ENCODE data around the gene LIN7A. TPM values are rescaled to one million over a fixed set of nuclear protein-coding genes. Genes with fewer than 3 reads are reported as not detected.
"Not testable (repeated sequence)": the region's sequence is repeated elsewhere in the genome, so short reads cannot be mapped to it uniquely, and the experiment has no call there.

The LIN7A gene
- total RNA-seq, 6 experiments from 2014 or later: 13.4 to 24.2 (median 23.0) TPM

DNA sequence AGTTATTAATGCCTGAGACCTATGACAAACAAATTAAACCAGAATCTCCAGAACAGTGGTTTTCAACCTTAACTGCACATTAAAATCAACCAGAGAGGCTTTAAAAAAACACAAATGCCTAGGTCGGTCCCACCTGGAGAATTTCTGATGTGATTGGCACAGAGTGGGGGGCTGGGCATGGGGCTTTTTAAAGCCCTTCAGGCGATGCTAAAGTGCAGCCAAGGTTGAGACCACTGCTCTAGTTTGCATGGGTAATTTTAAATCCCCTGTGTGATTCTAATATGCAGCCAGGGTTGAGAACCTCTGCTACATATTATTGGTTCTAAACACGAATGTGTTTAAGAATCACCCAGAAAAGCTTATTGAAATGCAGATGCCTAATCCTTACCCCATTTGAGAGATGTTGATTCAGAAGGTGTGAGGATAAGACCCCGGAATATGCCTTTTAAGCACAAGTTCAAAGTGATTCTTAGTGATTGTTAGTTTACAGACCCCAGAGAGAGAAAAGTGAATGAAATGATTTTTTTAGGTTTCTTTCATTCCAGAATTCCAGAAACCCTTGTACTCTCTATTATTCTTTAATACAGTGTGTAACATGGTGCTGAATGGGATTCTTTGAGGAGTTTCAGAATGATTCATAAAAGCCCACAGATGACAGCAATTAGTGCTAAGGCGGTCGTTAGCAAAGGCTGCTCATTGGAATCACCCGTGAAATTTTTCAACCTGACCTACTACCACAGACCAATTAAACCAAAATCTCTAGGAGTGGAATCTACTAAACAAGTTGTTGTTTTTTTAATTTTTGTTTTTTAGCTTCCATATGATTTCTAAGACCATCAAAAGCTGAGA lies 44.9 kb downstream of the LIN7A start:
- peaks cover 13% of the 10 kb centered on the region; the same call in 1 of the 2 replicates for H3K36me3 Mint-ChIP-seq (ENCODE audit: low read depth)
- no peaks in the 10 kb centered on the region for H3K27me3 Mint-ChIP-seq (ENCODE audit: insufficient read depth)
- peak overlapping the region; percentile 23; the same call in 1 of the 2 replicates for H3K4me3 Mint-ChIP-seq
- peaks cover 41% of the 10 kb centered on the region for H3K4me1 Mint-ChIP-seq (ENCODE audit: low read depth)
- peak overlapping the region; percentile 64 for H3K27ac Mint-ChIP-seq
- peak; percentile 61 for DNase-seq
- TF ChIP-seq, protein P1, sequence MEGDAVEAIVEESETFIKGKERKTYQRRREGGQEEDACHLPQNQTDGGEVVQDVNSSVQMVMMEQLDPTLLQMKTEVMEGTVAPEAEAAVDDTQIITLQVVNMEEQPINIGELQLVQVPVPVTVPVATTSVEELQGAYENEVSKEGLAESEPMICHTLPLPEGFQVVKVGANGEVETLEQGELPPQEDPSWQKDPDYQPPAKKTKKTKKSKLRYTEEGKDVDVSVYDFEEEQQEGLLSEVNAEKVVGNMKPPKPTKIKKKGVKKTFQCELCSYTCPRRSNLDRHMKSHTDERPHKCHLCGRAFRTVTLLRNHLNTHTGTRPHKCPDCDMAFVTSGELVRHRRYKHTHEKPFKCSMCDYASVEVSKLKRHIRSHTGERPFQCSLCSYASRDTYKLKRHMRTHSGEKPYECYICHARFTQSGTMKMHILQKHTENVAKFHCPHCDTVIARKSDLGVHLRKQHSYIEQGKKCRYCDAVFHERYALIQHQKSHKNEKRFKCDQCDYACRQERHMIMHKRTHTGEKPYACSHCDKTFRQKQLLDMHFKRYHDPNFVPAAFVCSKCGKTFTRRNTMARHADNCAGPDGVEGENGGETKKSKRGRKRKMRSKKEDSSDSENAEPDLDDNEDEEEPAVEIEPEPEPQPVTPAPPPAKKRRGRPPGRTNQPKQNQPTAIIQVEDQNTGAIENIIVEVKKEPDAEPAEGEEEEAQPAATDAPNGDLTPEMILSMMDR (IDR thresholded peaks at IDR 0.05): no peak
- no peaks in the 10 kb centered on the region for H3K9me3 Mint-ChIP-seq

DNA sequence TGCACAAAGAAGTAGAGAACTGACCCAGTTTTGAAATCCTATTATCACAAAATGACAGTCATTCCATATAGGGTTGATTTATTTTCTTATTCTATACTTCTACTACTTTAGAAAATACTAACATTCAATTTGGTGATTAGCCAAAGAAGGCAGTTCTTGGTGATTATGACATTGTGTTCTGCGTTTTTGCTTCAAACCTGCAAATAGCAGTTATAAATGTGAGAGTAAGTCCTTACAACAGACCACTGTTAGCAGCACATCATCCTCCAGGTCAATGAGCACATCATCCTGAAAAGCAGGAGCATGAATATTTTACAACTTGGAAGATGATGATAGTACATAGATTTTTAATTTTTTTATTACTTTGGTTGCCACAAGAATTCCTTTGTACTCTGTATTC lies 53.1 kb downstream of the LIN7A start:
- TF ChIP-seq, protein P1 (IDR thresholded peaks at IDR 0.05): no peak
- Mint-ChIP-seq H3K9me3 (no peaks in the 10 kb centered on the region), H3K4me3 (no peak overlapping the region), H3K27ac (no peak overlapping the region), H3K4me1 (ENCODE audit: low read depth) (no peaks in the 10 kb centered on the region), H3K36me3 (ENCODE audit: low read depth) (peaks cover 14% of the 10 kb centered on the region), H3K27me3 (ENCODE audit: insufficient read depth) (no peaks in the 10 kb centered on the region)
- DNase-seq: no peak

DNA sequence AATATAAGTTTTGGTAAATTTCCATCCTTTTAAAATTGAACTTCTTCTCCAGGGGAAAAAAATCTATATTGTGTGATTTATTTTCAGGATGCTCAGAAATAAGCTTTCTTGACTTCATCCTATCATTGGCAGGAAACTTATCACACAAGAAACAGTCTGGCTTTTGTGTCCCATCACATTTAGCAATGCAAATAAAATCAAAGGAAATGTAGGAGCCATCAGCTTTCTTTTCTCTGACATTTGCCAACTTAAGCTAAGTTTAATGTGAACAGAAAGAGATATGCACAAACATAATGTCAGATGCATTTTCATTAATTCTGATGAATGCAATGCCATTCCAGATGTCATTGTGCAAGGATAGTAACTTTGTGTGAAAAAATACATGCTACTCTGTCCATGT lies 56.6 kb downstream of the LIN7A start:
- TF ChIP-seq, protein P1 (IDR thresholded peaks at IDR 0.05): no peak
- Mint-ChIP-seq H3K36me3 (ENCODE audit: low read depth) (peaks cover 17% of the 10 kb centered on the region), H3K27me3 (ENCODE audit: insufficient read depth) (no peaks in the 10 kb centered on the region), H3K4me3 (no peak overlapping the region), H3K27ac (no peak overlapping the region), H3K4me1 (ENCODE audit: low read depth) (peaks cover 16% of the 10 kb centered on the region), H3K9me3 (no peaks in the 10 kb centered on the region; the same call in 1 of the 2 replicates)
- DNase-seq: no peak

DNA sequence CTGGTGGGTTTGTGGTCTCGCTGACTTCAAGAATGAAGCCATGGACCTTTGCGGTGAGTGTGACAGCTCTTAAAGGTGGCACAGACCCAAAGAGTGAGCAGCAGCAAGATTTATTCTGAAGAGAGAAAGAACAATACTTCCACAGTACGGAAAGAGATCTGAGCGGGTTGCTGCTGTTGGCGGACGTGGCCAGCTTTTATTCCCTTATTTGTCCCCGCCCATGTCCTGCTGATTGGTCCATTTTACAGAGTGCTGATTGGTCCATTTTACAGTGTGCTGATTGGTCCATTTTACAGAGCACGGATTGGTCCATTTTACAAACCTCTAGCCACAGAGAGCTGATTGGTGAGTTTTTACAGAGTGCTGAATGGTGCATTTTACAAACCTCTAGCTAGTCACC lies 59.3 kb downstream of the LIN7A start:
- not testable (repeated sequence) for H3K9me3 Mint-ChIP-seq; H3K27ac Mint-ChIP-seq; DNase-seq; H3K27me3 Mint-ChIP-seq (ENCODE audit: insufficient read depth); H3K4me3 Mint-ChIP-seq
- Mint-ChIP-seq H3K36me3 (ENCODE audit: low read depth) (peaks cover 17% of the 10 kb centered on the region), H3K4me1 (ENCODE audit: low read depth) (peaks cover 16% of the 10 kb centered on the region)

DNA sequence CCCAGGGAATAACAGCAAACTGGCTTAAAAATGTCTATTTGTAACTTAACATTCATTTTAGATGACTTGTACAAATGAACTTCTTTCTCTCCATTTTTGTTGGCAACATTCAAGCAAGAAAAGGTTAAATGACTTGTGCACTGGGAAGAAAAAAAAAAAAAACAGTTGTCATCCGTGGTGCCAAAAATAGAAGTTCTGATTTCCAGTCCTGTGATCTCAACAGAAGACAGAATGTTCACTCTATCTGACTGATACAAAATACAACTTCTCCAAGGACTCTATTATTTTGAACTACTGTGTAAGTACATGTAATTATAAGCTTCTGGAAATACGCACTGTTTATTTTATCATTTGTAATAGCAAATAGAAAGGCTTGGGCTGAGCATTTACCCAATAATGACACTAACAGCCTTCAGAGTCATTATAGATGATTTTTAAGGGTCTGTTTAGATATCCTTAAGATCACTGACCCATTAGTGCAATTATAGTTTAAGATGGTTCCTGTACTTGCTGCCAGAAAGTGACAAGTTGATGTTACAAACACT lies 59.9 kb downstream of the LIN7A start:
- Mint-ChIP-seq H3K27me3 (ENCODE audit: insufficient read depth) (no peaks in the 10 kb centered on the region), H3K4me3 (0 out of 2 replicates have a peak overlapping the region, but pooled peaks have one; percentile 10), H3K36me3 (ENCODE audit: low read depth) (peaks cover 12% of the 10 kb centered on the region), H3K9me3 (no peaks in the 10 kb centered on the region; the same call in 1 of the 2 replicates), H3K4me1 (ENCODE audit: low read depth) (peaks cover 16% of the 10 kb centered on the region), H3K27ac (peak overlapping the region; percentile 36; the same call in 1 of the 2 replicates)
- TF ChIP-seq, protein P1 (IDR thresholded peaks at IDR 0.05): no peak
- peak; percentile 10 for DNase-seq

DNA sequence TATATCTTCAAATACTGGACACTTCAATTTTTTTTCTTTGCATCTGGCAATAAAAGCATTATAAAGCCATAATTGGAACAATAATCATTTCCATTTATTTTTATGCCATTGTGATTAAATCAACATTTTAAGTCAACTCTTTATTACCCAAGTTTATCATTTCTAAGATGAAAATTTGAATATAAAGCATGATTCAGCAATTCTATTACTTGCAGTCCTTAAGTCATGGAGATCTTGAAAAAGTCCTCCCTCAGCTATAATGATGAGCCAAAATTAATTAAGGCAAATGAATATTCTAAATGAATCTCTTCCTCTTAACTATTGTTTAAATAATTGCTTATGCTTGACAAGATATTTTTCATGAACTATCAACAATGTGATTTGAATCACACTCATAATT lies 65.7 kb downstream of the LIN7A start:
- Mint-ChIP-seq H3K4me1 (ENCODE audit: low read depth) (peaks cover under 1% of the 10 kb centered on the region), H3K4me3 (no peak overlapping the region), H3K9me3 (no peaks in the 10 kb centered on the region), H3K36me3 (ENCODE audit: low read depth) (no peaks in the 10 kb centered on the region), H3K27me3 (ENCODE audit: insufficient read depth) (no peaks in the 10 kb centered on the region), H3K27ac (peak overlapping the region; percentile 21; the same call in 1 of the 2 replicates)
- DNase-seq: no peak
- TF ChIP-seq, protein P1 (IDR thresholded peaks at IDR 0.05): no peak
